ENCODE data around the gene ADGRL1.

ADGRL1 gene

GRCh38 chr19:14156971-14157717 is 48.8 kb downstream of the ADGRL1 start:
- Histone ChIP-seq H2BK5ac (ENCODE audit: low read length) (no peak overlapping the region), H2AFZ (ENCODE audit: low read length) (no peak overlapping the region), H3K9me3 (replicated peaks in 1 of 2; ENCODE audit: control insufficient read depth in 2 of 2, insufficient read depth in 1 of 2, low read depth in 1 of 2, low read length in 2 of 2) (no peaks in the 10 kb centered on the region), H3K4me2 (ENCODE audit: insufficient read depth, low read length, poor library complexity, severe bottlenecking) (no peak overlapping the region), H2AK5ac (ENCODE audit: low read depth, low read length) (no peak overlapping the region), H3K9ac (ENCODE audit: low read depth, low read length, poor library complexity) (peak overlapping the region; percentile 53), H2BK120ac (ENCODE audit: low read depth, low read length) (no peak overlapping the region), H3K4me3 (ENCODE audit: low read length in 2 of 2) (no peak overlapping the region), H3K27ac (replicated peaks; ENCODE audit: low read length) (no peak overlapping the region), H3K79me1 (ENCODE audit: low read depth, low read length) (peaks cover 8% of the 10 kb centered on the region), H3K27me3 (ENCODE audit: control insufficient read depth in 3 of 3, insufficient read depth in 3 of 3, low read depth in 1 of 3, low read length in 3 of 3) (no peaks in the 10 kb centered on the region), H3K36me3 (replicated peaks in 1 of 2; ENCODE audit: control insufficient read depth in 2 of 2, insufficient read depth in 2 of 2, low read length in 2 of 2) (peaks cover 71 to 83% of the 10 kb centered on the region in 2 donors), H3K4ac (ENCODE audit: low read length) (no peak overlapping the region), H3K14ac (ENCODE audit: low read length) (no peak overlapping the region), H4K8ac (ENCODE audit: low read depth, low read length) (no peak overlapping the region), H2BK15ac (ENCODE audit: low read length) (no peak overlapping the region), H3K4me1 (ENCODE audit: control insufficient read depth in 2 of 2, insufficient read depth in 1 of 2, low read depth in 1 of 2, low read length in 2 of 2) (no peaks in the 10 kb centered on the region), H3K18ac (ENCODE audit: low read length) (no peak overlapping the region), H2BK12ac (ENCODE audit: low read length) (peak overlapping the region; percentile 41), H3K23ac (ENCODE audit: low read depth, low read length, poor library complexity) (peak overlapping the region; percentile 57), H4K91ac (ENCODE audit: low read depth, low read length, poor library complexity) (peak overlapping the region; percentile 46)
- DNase-seq (ENCODE audit: low spot score): no peak
- WGBS, 2 donors (ENCODE audit: extremely low coverage in 2 of 2, insufficient read length in 2 of 2, insufficient replicate concordance in 1 of 2): no CpG with 5 or more reads among the region's 26 CpGs

GRCh38 chr19:14156122-14156521 is 49.8 kb downstream of the ADGRL1 start:
- no peak overlapping the region for H4K91ac ChIP-seq (ENCODE audit: low read depth, low read length, poor library complexity)
- no peak overlapping the region for H3K4me2 ChIP-seq (ENCODE audit: insufficient read depth, low read length, poor library complexity, severe bottlenecking)
- H2BK15ac ChIP-seq (ENCODE audit: low read length): no peak overlapping the region
- H2BK12ac ChIP-seq (ENCODE audit: low read length): no peak overlapping the region
- H3K79me1 ChIP-seq (ENCODE audit: low read depth, low read length): peaks cover 8% of the 10 kb centered on the region
- no peak overlapping the region for H3K4ac ChIP-seq (ENCODE audit: low read length)
- no peak overlapping the region for H3K27ac ChIP-seq (replicated peaks; ENCODE audit: low read length)
- WGBS, 2 donors (ENCODE audit: extremely low coverage in 2 of 2, insufficient read length in 2 of 2, insufficient replicate concordance in 1 of 2): no CpG with 5 or more reads among the region's 12 CpGs
- no peak overlapping the region for H2BK120ac ChIP-seq (ENCODE audit: low read depth, low read length)
- H4K8ac ChIP-seq (ENCODE audit: low read depth, low read length): peak overlapping the region; percentile 52
- DNase-seq (ENCODE audit: low spot score): no peak
- no peak overlapping the region for H3K4me3 ChIP-seq (ENCODE audit: low read length in 2 of 2)
- no peak overlapping the region for H2AFZ ChIP-seq (ENCODE audit: low read length)
- peaks cover 69 to 81% of the 10 kb centered on the region in 2 donors for H3K36me3 ChIP-seq (replicated peaks in 1 of 2; ENCODE audit: control insufficient read depth in 2 of 2, insufficient read depth in 2 of 2, low read length in 2 of 2)
- no peak overlapping the region for H3K9ac ChIP-seq (ENCODE audit: low read depth, low read length, poor library complexity)
- no peaks in the 10 kb centered on the region for H3K27me3 ChIP-seq (ENCODE audit: control insufficient read depth in 3 of 3, insufficient read depth in 3 of 3, low read depth in 1 of 3, low read length in 3 of 3)
- H2AK5ac ChIP-seq (ENCODE audit: low read depth, low read length): no peak overlapping the region
- H3K4me1 ChIP-seq (ENCODE audit: control insufficient read depth in 2 of 2, insufficient read depth in 1 of 2, low read depth in 1 of 2, low read length in 2 of 2): no peaks in the 10 kb centered on the region
- no peaks in the 10 kb centered on the region for H3K9me3 ChIP-seq (replicated peaks in 1 of 2; ENCODE audit: control insufficient read depth in 2 of 2, insufficient read depth in 1 of 2, low read depth in 1 of 2, low read length in 2 of 2)
- no peak overlapping the region for H3K18ac ChIP-seq (ENCODE audit: low read length)
- H2BK5ac ChIP-seq (ENCODE audit: low read length): no peak overlapping the region
- peak overlapping the region; percentile 10 for H3K23ac ChIP-seq (ENCODE audit: low read depth, low read length, poor library complexity)
- no peak overlapping the region for H3K14ac ChIP-seq (ENCODE audit: low read length)

GRCh38 chr19:14155371-14155770 is 50.6 kb downstream of the ADGRL1 start:
- H3K14ac ChIP-seq (ENCODE audit: low read length): no peak overlapping the region
- H3K36me3 ChIP-seq (replicated peaks in 1 of 2; ENCODE audit: control insufficient read depth in 2 of 2, insufficient read depth in 2 of 2, low read length in 2 of 2): peaks cover 67 to 80% of the 10 kb centered on the region in 2 donors
- H2AK5ac ChIP-seq (ENCODE audit: low read depth, low read length): no peak overlapping the region
- WGBS, 2 donors (ENCODE audit: extremely low coverage in 2 of 2, insufficient read length in 2 of 2, insufficient replicate concordance in 1 of 2): no CpG with 5 or more reads among the region's 17 CpGs
- H3K9me3 ChIP-seq (replicated peaks in 1 of 2; ENCODE audit: control insufficient read depth in 2 of 2, insufficient read depth in 1 of 2, low read depth in 1 of 2, low read length in 2 of 2): no peaks in the 10 kb centered on the region
- H3K79me1 ChIP-seq (ENCODE audit: low read depth, low read length): peaks cover 8% of the 10 kb centered on the region
- no peak overlapping the region for H3K4me3 ChIP-seq (ENCODE audit: low read length in 2 of 2)
- no peak overlapping the region for H3K23ac ChIP-seq (ENCODE audit: low read depth, low read length, poor library complexity)
- no peaks in the 10 kb centered on the region for H3K4me1 ChIP-seq (ENCODE audit: control insufficient read depth in 2 of 2, insufficient read depth in 1 of 2, low read depth in 1 of 2, low read length in 2 of 2)
- H2BK120ac ChIP-seq (ENCODE audit: low read depth, low read length): no peak overlapping the region
- no peak overlapping the region for H2BK15ac ChIP-seq (ENCODE audit: low read length)
- H4K8ac ChIP-seq (ENCODE audit: low read depth, low read length): no peak overlapping the region
- no peak overlapping the region for H2BK12ac ChIP-seq (ENCODE audit: low read length)
- H3K27me3 ChIP-seq (ENCODE audit: control insufficient read depth in 3 of 3, insufficient read depth in 3 of 3, low read depth in 1 of 3, low read length in 3 of 3): no peaks in the 10 kb centered on the region
- H3K27ac ChIP-seq (replicated peaks; ENCODE audit: low read length): no peak overlapping the region
- H3K9ac ChIP-seq (ENCODE audit: low read depth, low read length, poor library complexity): no peak overlapping the region
- no peak overlapping the region for H4K91ac ChIP-seq (ENCODE audit: low read depth, low read length, poor library complexity)
- H3K18ac ChIP-seq (ENCODE audit: low read length): no peak overlapping the region
- H2BK5ac ChIP-seq (ENCODE audit: low read length): no peak overlapping the region
- no peak overlapping the region for H3K4me2 ChIP-seq (ENCODE audit: insufficient read depth, low read length, poor library complexity, severe bottlenecking)
- H3K4ac ChIP-seq (ENCODE audit: low read length): no peak overlapping the region
- H2AFZ ChIP-seq (ENCODE audit: low read length): no peak overlapping the region
- no peak for DNase-seq (ENCODE audit: low spot score)

GRCh38 chr19:14152713-14153112 is 53.3 kb downstream of the ADGRL1 start:
- no peak overlapping the region for H4K91ac ChIP-seq (ENCODE audit: low read depth, low read length, poor library complexity)
- no peak overlapping the region for H2BK12ac ChIP-seq (ENCODE audit: low read length)
- H3K79me1 ChIP-seq (ENCODE audit: low read depth, low read length): peaks cover 13% of the 10 kb centered on the region
- no peak overlapping the region for H3K23ac ChIP-seq (ENCODE audit: low read depth, low read length, poor library complexity)
- H3K4me2 ChIP-seq (ENCODE audit: insufficient read depth, low read length, poor library complexity, severe bottlenecking): no peak overlapping the region
- H3K18ac ChIP-seq (ENCODE audit: low read length): peak overlapping the region; percentile 48
- H3K36me3 ChIP-seq (replicated peaks in 1 of 2; ENCODE audit: control insufficient read depth in 2 of 2, insufficient read depth in 2 of 2, low read length in 2 of 2): peaks cover 47 to 54% of the 10 kb centered on the region in 2 donors
- no peak for DNase-seq (ENCODE audit: low spot score)
- no peaks in the 10 kb centered on the region for H3K9me3 ChIP-seq (replicated peaks in 1 of 2; ENCODE audit: control insufficient read depth in 2 of 2, insufficient read depth in 1 of 2, low read depth in 1 of 2, low read length in 2 of 2)
- H2BK15ac ChIP-seq (ENCODE audit: low read length): no peak overlapping the region
- H3K4me1 ChIP-seq (ENCODE audit: control insufficient read depth in 2 of 2, insufficient read depth in 1 of 2, low read depth in 1 of 2, low read length in 2 of 2): peaks cover 13 to 17% of the 10 kb centered on the region in 2 donors
- H3K4me3 ChIP-seq (ENCODE audit: low read length in 2 of 2): no peak overlapping the region
- no peak overlapping the region for H2BK5ac ChIP-seq (ENCODE audit: low read length)
- H2AK5ac ChIP-seq (ENCODE audit: low read depth, low read length): no peak overlapping the region
- no peak overlapping the region for H2BK120ac ChIP-seq (ENCODE audit: low read depth, low read length)
- no peak overlapping the region for H3K9ac ChIP-seq (ENCODE audit: low read depth, low read length, poor library complexity)
- no peak overlapping the region for H3K4ac ChIP-seq (ENCODE audit: low read length)
- no peak overlapping the region for H4K8ac ChIP-seq (ENCODE audit: low read depth, low read length)
- H3K27me3 ChIP-seq (ENCODE audit: control insufficient read depth in 3 of 3, insufficient read depth in 3 of 3, low read depth in 1 of 3, low read length in 3 of 3): no peaks in the 10 kb centered on the region
- no peak overlapping the region for H3K27ac ChIP-seq (replicated peaks; ENCODE audit: low read length)
- H2AFZ ChIP-seq (ENCODE audit: low read length): no peak overlapping the region
- no CpG with 5 or more reads among the region's 12 CpGs for WGBS, 2 donors (ENCODE audit: extremely low coverage in 2 of 2, insufficient read length in 2 of 2, insufficient replicate concordance in 1 of 2)
- no peak overlapping the region for H3K14ac ChIP-seq (ENCODE audit: low read length)
